ENCODE measurements around the gene EXO1.

EXO1 gene

GRCh38 chr1:241896670-241896962 lies 48.6 kb downstream of the EXO1 start:
- DNase-seq: no peak

DNA sequence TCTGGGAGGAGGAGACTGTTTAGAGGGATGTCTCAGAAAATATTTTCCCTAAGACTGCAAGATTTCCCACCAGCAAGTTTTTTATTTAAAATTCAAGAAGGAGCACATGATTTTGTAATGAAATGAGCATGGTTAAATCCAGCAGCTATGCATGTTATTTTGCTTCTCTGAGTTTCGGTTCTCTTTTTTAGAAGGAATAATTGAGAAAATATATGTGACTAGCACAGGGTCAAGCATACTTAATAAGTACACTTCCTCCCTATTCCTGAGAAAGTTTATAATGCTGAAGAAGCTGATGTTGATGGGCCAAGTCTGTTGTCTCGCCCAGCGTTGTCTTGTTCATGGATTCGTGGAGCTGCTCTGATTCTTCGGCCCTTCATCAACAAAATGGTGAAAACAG lies 51.2 kb downstream of the EXO1 start:
- no peak for DNase-seq

GRCh38 chr1:241900381-241900780 lies 52.4 kb downstream of the EXO1 start:
- DNase-seq: no peak

GRCh38 chr1:241902391-241903065 lies 54.5 kb downstream of the EXO1 start:
- DNase-seq: peak; percentile 21

DNA sequence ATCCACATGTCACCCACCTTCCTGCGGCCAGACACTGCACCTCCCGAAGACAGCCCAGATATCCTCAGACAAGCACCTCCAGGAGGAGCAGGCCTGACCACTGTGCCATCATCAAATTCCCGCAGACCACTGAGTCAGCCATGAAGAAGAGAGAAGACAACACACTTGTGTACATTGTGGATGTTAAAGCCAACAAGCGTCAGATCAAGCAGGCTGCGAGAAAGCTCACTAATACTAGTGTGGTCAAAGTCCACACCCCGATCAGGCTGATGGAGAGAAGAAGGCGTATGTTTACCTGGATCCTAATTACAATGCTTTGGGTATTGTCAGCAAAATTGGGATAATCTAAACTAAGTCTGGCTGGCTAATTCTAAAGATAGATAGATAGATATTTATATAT lies 68.2 kb downstream of the EXO1 start:
- no peak for DNase-seq

- DNase-seq: no peak
Observed at GRCh38 chr1:241917487-241917886, 69.5 kb downstream of the EXO1 start.

DNA sequence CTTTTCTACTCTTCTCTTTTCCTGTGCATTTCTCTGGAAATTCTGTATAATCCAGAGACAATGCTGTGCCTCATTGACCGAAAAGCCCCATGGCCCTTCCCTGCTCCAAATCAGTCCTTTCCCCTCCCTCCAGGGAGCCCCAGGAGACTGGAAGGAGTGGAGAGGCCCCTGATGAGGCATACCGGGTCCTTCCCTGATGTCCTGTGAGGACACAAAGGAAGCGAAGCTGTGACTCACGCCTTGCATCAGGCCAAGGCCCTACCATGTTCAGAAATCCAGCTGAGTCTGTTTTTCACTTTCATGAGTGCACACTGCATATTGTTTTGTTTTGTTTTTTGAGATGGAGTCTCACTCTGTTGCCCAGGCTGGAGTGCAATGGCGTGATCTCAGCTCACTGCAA lies 70.9 kb downstream of the EXO1 start:
- no peak for DNase-seq

- no peak for DNase-seq
Observed at GRCh38 chr1:241924080-241924808, 76.2 kb downstream of the EXO1 start.

DNA sequence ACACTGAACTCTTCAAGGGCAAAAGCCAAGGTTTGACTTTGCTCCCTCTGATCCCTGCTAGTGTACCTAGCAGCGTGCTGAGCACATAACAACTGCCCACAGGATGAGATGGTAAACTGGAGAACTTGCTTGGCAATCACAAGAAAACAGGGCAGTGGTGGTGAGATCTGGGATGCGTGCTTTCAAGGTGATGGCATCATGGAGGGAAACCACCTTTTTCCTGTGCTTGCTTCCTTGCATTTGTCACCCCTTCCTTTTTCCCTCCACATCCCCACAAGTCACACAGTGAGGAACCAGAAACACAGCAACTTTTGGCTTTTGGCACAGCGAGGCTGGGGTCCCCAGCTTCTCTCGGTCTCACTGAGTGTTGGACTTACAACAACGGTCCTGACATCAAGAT lies 78.1 kb downstream of the EXO1 start:
- no peak for DNase-seq

- no peak for DNase-seq
Observed at GRCh38 chr1:241927321-241927720, 79.3 kb downstream of the EXO1 start.

GRCh38 chr1:241932845-241933244 lies 84.8 kb downstream of the EXO1 start:
- no peak for DNase-seq

- peak; percentile 18 for DNase-seq
Observed at GRCh38 chr1:241934201-241934848, 86.3 kb downstream of the EXO1 start.

GRCh38 chr1:241934866-241935265 lies 86.9 kb downstream of the EXO1 start:
- no peak for DNase-seq

Measured in NCI-H69 (cell line).